ENCODE results near the gene JAZF1. TPM values are rescaled to one million over a fixed set of nuclear protein-coding genes. Genes with fewer than 3 reads are reported as not detected.
"Not testable (repeated sequence)": the region's sequence is repeated elsewhere in the genome, so short reads cannot be mapped to it uniquely, and the experiment has no call there.

The JAZF1 gene
- total RNA-seq, 1 experiment from 2014 or later: 5.4 TPM

DNA sequence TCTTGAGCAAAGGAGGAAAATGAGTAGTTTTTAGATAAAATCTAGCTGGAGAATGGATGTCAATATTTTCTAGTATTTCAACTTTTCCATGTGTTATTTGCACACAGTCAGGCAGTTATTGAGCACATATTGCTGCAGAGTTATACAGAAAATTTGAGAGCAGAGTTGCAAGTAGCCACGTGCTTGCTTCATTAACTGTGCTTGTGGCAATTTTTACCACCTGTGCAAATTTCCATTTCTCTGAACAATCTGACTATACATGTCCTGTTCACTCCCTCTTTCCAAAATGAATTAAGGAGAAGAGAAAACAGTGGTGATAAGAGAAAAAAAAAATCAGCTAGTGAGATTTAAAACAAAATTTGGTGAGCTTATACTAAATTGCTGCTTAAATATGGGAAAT, 262.1 kb downstream of the JAZF1 start:
- no peak for DNase-seq (ENCODE audit: low read depth)

DNA sequence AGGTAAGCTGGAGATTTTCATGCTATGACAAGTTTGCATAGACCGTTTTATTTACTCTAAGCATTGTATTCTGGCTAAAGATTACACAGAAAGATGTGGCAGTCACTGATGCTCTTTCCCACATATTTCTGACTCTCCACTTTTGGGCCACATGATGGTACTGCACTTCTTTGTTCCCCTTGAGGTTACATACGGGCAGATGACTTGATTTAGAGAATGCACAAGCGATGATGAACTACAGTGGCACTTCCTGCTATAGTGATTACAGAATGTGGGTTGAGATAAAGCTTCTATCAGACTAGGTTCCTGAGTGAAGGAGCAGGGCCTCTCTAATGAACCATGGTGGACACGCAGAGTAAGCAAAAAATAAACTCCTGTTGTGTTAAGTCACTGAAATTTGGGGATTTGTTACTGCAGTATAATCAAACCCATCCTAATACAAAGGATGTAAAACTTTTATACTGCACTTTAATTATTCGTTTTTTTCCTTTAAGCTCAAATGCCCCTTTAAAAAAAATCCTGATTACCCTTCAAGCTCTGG, 262.8 kb downstream of the JAZF1 start:
- peak; percentile 89 for DNase-seq (ENCODE audit: low read depth)

DNA sequence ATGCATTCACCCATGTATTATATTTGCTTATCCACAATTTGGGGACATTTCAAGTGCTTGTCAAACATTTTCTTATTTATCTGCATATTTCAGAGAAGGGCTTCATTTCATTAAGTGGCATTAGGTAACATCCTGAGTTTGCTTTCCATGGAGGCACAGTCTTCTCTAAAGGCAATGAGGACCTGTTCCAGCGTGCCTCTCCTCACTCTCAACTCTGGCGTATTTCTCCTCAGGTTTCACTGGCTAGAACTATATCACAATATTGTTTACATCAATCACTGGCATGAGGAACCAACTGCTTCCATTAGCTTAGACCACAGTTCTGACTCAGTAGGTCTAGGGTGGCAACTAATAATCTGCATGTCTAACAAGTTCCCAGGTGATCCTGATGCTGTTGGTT, 263.5 kb downstream of the JAZF1 start:
- DNase-seq (ENCODE audit: low read depth): no peak

DNA sequence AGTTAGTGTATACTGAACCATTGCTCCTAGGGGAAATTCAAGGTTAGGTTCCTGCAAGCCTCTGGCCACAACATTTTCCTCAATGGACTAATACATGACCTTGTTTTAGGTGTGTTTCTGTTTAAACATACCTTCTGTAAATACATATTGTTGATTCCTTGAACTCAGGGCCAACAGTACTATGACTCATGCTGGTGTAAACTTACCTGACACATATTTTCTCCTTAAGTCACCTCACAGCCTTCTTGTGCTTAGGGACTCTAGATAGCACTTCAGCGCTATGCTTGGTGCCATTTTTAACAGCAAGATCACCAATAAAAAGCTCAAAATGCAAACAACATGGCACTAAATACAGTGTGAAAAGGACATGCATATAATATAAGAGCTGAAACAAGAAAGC, 264.2 kb downstream of the JAZF1 start:
- DNase-seq (ENCODE audit: low read depth): peak; percentile 25

DNA sequence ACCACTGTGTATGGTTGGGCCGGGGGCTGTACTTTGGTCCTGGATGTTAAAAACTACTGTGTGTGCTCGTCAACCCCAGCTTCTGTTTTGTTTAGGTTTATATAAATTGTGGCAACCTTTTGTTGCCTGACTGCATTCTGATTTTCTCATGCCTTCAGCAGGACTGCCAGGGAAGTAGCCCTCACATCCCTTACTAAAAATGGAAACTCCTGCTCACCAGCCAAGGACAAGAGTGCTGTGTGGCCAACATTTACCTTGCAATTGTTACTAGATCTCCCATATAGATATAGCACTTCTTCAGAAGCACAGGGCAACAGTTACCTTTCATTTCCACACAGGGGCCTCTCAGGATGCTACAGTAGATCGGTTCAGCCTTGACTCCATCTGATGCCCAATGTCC, 266.2 kb downstream of the JAZF1 start:
- DNase-seq (ENCODE audit: low read depth): no peak

DNA sequence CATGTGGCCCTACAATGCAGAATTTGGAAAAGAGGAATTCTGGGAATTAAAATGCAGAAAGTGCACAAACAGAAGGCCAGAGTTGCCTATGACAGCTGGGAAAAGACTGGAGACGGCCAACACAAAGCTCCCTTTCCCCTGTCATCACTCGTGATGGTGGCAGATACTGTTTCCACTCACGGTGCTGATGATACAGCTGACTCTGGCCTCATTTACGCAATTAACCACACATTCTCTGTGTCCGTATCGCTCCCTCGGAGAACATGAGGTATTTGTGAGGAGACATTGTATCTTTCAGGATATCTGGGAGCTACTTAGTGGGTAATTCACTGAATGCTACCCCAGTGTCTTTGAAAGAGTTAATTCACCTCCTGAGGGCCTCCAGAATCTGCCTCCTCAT, 267.8 kb downstream of the JAZF1 start:
- no peak for DNase-seq (ENCODE audit: low read depth)

DNA sequence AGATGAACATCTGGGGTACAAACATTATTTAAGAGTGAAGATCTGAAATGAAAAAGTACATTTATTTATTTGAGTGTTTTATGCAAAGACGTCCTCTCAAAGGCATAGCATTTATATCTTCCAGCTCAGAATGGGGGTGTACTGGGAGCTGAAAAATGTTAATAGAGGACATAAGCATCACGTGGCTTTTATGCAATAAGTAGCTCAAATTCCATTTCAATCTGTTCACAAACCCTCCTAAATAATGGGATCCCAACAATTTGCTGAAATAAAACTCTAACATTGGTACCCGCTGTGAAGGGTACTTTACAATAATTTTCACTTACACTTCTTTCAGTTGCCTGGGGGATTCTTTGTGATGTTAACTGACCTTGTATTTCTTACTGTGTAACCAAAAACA, 268.7 kb downstream of the JAZF1 start:
- no peak for DNase-seq (ENCODE audit: low read depth)

DNA sequence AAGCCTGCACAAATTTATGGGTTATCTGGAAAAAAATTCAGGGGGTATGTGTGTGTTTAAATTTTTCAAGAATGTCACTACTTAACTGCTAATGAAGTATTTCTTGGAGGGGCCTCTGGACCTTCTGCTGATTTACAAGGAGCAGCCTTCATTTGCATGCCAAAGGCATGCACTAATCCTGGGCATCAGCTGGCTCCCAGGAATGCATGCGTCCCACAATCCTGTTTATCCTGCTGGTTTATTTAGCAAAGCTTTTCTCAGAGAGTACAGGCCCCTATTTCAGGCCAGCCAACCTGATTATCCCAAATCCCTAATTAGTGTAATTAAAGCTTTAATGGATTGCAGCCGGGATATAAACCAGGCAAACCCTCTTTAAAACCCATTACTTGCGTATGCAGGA, 270.3 kb downstream of the JAZF1 start:
- no peak for DNase-seq (ENCODE audit: low read depth)

DNA sequence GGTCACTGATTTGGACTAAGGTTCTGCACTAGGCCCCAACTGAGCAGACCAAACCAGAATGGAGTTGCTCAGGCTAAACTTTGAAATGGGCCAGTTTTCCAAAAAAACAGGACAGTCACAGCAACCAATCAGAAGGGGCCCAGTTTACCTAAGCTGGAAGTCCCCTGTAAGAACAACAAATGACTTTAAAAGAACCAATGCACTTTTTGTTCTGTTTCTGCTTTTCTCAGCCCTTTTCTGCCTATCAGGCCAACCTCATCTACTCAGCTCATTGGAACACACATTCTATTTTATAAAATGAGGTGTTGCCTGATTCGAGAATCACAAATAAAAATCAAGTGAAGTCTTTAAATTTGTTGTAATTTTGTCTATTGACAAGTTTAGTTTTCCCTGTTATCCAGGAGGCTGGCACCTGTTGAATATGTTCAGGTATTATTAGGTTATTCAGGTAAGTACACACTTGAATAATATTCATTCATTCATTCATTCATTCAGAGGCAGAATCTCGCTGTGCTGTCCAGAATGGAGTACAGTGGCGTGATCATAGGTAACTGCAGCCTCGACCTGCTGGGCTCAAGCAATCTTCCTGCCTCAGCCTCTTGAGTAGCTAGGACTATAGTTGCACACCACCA, 271.9 kb downstream of the JAZF1 start:
- DNase-seq (ENCODE audit: low read depth): no peak

DNA sequence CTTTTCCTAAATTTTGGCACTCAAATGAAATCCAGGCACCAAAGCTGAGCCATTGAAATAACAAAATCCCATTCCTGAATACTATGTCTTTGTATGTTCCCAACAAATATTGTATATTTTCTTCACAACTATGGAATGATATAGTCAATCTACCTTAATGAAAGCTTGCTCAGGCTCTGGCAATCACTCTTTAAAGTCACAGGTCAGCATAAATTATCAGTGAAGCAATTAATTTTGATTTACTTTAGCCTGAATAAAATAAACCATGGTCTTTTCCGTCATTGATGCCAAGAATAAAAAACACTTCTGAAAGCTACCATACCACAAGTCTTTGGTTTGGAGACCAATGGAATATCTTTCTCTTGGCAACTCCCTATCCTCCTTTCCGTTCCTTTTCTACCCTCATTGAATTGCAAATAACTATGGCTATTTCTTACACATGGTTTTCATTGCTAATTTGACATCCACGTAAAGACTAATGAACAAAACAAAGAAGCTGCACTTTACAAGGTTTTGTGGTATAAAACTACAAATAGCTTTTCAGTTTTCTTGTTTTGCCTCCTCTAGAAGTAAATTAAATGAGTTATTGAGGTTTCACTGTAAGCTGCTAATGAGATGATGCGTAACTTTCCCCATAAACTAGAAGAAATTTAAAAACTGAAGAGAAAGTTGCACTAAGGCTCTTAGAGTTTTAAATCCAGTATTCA, 274.1 kb downstream of the JAZF1 start:
- no peak for DNase-seq (ENCODE audit: low read depth)

DNA sequence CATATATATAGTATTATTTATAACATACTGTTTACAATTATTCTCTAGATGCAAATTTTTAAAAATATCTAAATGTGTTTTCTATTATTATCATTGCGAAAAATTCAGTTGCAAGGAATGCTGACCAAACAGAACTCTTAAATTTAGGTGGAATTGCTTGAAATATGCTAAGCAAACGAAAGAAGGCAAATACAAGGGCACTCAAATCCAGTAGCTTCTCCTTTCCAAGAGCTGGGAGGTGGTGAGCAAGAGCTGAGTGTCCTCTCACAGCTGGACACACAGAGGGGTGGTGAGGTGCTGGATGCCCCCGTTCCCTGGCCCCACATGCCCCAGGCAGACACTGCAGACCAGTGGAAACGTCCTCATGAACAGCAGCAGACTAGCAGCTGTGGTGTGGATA, 274.6 kb downstream of the JAZF1 start:
- no peak for DNase-seq (ENCODE audit: low read depth)

DNA sequence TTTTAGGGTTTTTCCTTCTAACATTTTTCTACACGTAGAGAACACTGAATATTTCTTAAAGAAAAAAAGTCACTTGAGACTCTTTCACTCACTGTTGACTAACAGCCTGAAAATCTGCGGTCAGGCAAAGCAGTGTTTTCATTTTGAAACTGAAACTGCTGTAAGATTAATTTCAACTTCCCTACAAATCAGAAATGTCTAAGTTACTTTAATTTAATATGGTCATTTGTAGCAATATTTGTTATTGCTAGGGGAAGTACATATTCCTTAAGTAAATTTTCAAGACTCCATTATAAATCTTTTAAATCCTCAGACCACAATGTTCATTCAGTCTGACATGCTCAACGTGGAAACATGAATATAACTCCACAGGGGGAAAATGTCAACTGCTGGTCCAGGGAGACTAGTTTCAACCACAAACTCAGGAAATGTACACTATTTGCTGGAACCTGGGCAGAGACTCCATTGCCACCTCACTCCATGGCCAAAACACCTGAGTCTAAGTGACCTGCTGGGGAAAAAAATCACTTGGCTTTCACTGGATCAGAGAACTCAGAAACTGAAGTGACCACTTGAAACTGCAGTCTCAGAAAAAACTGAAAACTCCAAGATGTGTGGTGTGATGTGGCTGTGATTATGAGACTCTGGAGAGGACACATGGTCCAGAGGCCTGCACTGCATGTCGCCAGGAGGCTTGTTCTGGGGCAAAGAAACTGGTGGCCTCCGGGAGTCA, 279.4 kb downstream of the JAZF1 start:
- DNase-seq (ENCODE audit: low read depth): peak; percentile 55

DNA sequence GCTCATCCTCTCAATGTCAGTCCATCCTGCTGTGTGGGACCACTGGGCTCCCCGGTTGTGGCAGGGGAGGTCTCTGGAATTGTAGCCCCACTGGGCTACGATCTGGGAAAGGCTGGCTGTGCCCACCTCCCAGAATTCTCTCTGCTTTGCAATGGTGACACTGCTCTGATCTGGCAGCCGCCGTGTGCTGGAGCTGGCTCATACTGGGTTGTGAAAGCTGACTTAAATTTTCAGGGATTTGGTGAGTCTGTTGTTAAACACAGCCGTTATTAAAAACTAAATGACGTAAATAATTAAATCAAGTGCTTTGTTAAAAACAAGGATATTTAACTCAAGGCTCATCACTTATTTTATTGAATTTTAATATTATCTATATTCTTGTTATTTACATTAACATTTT, 280.6 kb downstream of the JAZF1 start:
- DNase-seq (ENCODE audit: low read depth): no peak

DNA sequence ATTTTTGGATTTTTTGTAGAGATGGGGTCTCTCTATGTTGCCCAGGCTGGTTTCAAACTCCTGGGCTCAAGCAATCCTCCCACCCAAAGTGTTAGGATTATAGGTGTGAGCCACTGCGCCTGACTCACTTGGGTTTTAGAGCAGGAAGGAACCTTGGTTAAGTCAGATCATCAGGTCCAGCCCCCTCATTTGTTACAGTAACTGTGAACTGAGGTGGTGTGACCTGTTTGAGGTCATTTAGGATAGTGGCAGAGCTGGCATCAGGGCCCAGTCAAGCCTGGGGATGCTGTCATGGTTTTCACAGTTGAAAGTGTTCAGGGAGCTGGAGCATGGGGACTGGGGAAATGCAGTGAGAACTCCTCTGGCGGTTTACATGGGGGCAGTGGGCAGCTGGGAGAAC, 281.0 kb downstream of the JAZF1 start:
- no peak for DNase-seq (ENCODE audit: low read depth)

DNA sequence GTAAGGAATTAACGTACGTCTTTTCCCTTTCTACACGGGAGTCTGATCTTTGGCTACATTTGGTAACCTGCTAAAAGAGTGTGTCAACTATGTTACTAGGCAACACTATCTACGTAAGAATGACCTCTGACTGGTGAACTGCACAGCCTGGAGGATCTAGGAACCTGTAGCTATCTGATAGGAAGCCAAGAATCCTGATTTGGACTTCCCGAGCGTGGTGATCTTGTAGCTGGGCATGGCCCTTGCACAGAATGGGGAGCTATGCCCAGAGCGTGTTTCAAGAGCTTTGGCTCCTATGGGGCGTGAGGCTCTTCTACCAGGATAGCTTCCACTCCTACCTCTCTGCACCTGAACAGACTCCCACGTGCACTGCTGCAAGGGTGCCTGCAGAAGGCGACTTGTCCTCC, 283.2 kb downstream of the JAZF1 start:
- DNase-seq (ENCODE audit: low read depth): no peak

DNA sequence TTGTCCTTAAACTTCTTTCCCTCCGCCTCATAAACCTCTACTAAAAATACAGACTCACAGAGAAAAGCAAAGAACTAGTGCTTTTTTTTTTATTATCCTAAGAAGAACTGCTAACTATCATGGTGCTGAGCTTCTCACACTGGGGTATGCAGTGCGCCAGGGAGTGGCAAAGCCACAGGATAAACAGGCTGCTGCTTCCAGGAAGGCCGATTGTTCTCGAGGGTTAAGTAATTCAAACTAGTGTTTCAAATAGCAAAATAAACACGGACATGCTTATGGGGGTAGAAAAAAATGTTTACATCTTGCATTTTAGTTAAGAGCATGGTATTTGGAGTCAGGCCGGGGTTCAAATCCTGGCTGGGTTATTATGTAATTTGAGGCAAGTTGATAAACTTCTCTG, 283.6 kb downstream of the JAZF1 start:
- no peak for DNase-seq (ENCODE audit: low read depth)

DNA sequence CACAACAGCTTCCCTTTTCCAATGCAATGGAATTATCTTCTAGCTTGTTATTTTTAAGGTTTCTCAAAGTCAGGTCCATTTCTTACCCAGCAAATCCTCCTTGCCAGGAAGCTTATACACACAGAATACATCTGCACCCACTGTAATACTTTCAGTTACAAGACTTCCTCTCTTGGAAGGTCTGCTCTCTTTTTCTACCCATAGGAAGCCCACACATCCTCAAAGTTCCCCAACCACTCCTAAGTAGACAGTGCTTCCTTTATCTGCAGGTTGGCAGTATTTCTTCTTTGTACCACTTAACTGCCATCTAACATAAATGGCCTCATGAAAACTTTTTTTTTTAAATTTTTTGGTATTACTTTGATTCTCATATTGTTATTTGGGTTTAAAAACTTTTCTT, 285.0 kb downstream of the JAZF1 start:
- no peak for DNase-seq (ENCODE audit: low read depth)

DNA sequence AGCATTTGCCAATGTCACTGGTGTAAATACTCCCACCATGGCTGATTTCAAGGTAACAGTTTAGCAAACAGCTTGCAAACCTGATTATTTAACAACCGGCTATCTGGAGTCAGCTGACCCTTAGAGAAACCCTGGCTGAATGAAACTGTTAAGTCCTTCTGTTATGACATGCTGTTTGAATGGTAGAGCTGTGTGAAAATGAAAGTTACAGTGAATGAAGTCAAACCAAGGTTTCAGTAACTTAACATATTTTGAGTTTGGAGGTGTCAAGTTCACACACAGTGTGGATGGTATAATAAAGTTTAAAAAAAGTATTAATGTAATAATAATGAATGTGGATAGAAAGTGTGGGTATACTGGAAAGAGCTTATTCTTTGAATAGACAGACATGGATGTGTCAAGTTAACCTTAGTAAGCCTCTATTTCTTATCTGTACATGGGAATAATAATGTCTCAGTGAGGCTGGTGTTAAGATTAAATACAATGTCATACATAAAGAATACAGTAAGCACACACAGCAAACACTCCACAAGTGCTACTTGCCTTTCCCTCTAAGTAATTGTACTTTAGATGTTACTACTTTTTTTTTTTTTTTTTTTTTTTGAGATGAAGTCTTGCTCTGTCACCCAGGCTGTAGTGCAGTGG, 290.3 kb downstream of the JAZF1 start:
- no peak for DNase-seq (ENCODE audit: low read depth)

DNA sequence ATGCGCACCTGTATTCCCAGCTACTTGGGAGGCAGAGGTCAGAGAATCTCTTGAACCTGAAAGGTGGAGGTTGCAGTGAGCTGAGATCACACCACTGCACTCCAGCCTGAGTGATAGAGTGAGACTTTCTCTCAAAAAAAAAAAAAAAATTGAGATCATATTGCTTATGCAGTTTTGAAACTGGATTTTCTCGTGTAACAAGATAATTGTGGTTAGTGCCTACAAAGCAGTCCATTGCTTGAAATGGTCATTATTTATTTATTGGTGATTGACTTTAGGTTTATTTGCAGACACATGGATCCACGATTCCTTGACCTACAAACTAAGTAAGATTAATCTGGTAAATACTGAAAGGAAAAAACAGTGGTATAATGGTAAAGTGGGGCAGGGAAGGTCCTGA, 290.8 kb downstream of the JAZF1 start:
- no peak for DNase-seq (ENCODE audit: low read depth)

DNA sequence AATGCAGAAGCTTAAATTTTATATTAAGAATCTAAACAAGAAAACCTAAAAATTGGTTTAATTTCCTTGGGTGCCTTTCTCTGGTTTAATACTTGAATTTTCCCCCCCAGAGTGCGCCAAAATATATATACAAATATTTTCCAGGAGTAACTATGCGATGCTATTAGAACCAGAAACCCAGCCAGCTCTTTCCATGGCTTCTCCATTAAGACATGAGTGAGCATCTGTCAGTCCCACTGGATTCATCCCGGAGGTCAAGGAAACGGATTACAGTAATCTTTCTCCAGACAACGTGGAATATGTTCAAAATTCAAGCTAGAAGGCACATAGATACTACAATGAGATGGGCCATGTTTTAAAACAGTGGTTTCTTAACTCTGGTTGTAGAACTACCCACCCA, 291.9 kb downstream of the JAZF1 start:
- no peak for DNase-seq (ENCODE audit: low read depth)

DNA sequence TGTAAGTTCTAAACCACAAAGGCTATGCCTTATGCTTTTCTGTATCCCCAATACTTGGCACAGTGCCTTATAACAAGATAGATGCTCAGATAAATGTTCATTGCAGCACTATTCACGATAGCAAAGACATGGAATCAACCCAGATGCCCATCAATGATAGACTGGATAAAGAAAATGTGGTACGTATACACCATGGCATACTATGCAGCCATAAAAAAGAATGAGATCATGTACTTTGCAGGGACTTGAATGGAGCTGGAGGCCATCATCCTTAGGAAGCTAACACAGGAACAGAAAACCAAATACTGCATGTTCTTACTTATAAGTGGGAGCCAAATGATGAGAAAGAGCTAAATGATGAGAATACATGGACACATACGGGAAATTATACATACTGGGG, 293.9 kb downstream of the JAZF1 start:
- not testable (repeated sequence) for DNase-seq (ENCODE audit: low read depth)

DNA sequence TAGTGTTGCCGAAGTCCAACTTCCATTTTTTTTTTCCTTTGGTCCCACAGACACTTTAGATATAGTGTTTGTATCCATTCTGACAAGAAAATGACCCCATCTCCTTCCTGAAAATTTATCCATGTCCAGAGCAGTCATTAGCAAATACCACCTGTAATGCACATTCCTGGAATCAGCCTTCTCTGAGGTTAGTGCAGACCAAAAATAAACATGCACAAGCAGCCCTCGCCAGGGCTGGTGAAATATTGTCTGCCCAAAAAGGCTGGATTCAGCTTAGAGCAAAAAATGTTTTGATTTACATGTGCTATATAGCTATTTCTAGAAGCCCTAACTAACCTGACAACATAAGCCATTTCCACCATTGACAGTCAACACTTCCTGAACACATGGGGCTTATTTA, 294.9 kb downstream of the JAZF1 start:
- no peak for DNase-seq (ENCODE audit: low read depth)

All from HT1080 (cell line).